Gastrocnemius medialis (tissue), 4 donors: ENCODE data around the gene GEN1. TPM values are rescaled to one million over a fixed set of nuclear protein-coding genes. Genes with fewer than 3 reads are reported as not detected.

ENCODE experiments used
- ATAC-seq, 2 donors: fragments of 150-250 bp; one replicate each; pipeline ENCODE4 v1.9.1; 2016
- DNase-seq, 2 donors: peaks; one replicate each; pipeline ENCODE4 v3.0.0-alpha.2; 2019
- H3K27ac ChIP-seq, 4 donors: fragments of 200-600 bp; sonication (generic); 1 replicate in 1 of 4; 2 replicates in 3 of 4; pipeline ENCODE4 v1.5.1; 2016 to 2018; ENCODE audit warnings: mild to moderate bottlenecking in 2 of 4, moderate library complexity in 1 of 4
- H3K27me3 ChIP-seq, 3 donors: fragments of 200-600 bp; sonication (generic) in 2 of 3; 1 replicate in 1 of 3; 2 replicates in 2 of 3; pipeline versions ENCODE4 v1.5.1 to v1.6.0; 2016 to 2019; ENCODE audit warnings: mild to moderate bottlenecking in 1 of 3, moderate library complexity in 1 of 3
- H3K36me3 ChIP-seq, 2 donors: fragments of 200-600 bp; sonication (generic) in 1 of 2; one replicate each; pipeline ENCODE4 v1.5.1; 2017 to 2018
- H3K4me1 ChIP-seq, 2 donors: fragments of 200-600 bp; sonication (generic) in 1 of 2; one replicate each; pipeline ENCODE4 v1.5.1; 2016 to 2017; ENCODE audit warnings: mild to moderate bottlenecking in 2 of 2
- H3K4me3 ChIP-seq, 4 donors: fragments of 200-600 bp; sonication (generic) in 3 of 4; 1 replicate in 1 of 4; 2 replicates in 3 of 4; pipeline ENCODE4 v1.5.1; 2016 to 2019; ENCODE audit warnings: mild to moderate bottlenecking in 2 of 4
- H3K9me3 ChIP-seq, 3 donors: fragments of 200-600 bp; sonication (generic) in 2 of 3; 1 replicate in 1 of 3; 2 replicates in 2 of 3; pipeline ENCODE4 v1.5.1; 2016 to 2019
- POLR2A ChIP-seq, 2 donors: fragments of 450-650 bp; IDR thresholded peaks; one replicate each; pipeline ENCODE4 v1.6.1; 2017; ENCODE audit warnings: antibody characterized with exemption in 2 of 2, mild to moderate bottlenecking in 2 of 2, moderate library complexity in 2 of 2
- in situ Hi-C, 4 donors: fragments of 200-750 bp; cut with MboI; loops; one replicate each; pipeline versions ENCODE4 v1.15.0 to v1.8.0; 2017; ENCODE audit warnings: low sequenced_read_pairs in 4 of 4
- intact Hi-C: fragments of 100-400 bp; cut with DNase I; formaldehyde crosslinking; loops from one replicate; pipeline ENCODE4 v1.15.1; 2023; ENCODE audit warnings: low total_unique reads
- total RNA-seq, 4 donors: library from RNA; depleted of rRNA; stranded (reverse); fragments of >200 nt; gene quantifications; one replicate each; pipeline versions ENCODE4 v1.1.0 to v1.2.3, GENCODE V29; 2016
- TF ChIP-seq, protein P1 (sequence below), 5 experiments: fragments of 450-650 bp in 3 of 5; fragments of 200-600 bp in 2 of 5; sonication (generic) in 2 of 5; IDR thresholded peaks in 4 of 5; conservative IDR thresholded peaks in 1 of 5; 1 replicate in 4 of 5; 2 replicates in 1 of 5; pipeline ENCODE4 v1.5.1; 2016 to 2019; ENCODE audit warnings: antibody characterized with exemption in 5 of 5, mild to moderate bottlenecking in 3 of 5, moderate library complexity in 3 of 5

GEN1 gene
- total RNA-seq, 4 donors from 2014 or later: 0.31 to 8.7 (median 2.3) TPM

DNA sequence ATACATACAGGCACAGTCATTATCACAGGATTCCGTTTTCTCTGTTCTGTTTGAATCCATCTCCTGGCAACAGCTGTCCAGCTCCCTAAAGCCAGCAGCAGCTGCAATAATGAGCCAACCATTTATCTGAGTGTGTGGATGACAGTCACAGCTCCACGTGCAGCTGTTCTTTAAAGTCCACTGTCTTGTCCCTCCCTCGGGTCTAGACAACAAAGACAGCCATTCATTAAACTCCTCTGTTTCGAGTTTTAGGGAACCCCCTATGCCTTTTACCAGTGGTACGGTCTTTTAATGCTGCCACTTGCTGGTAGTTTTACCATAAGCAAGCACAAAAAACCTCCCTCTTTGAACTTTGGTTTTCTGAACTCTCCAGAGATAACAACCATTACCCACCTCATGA lies 46.3 kb downstream of the GEN1 start:
- Histone ChIP-seq H3K27me3 (no peaks in the 10 kb centered on the region), H3K27ac (peak overlapping the region in 2 of 4 donors; percentile 3 to 45), H3K4me3 (no peak overlapping the region), H3K36me3 (no peaks in the 10 kb centered on the region), H3K9me3 (no peaks in the 10 kb centered on the region), H3K4me1 (peaks cover 5 to 9% of the 10 kb centered on the region in 2 donors)
- intact Hi-C loops (no loop called here), in situ Hi-C loops (no loop called here)
- DNase-seq (peak in 1 of 2 donors; percentile 39), ATAC-seq (peak; percentile 76 to 87)
- no peak for TF ChIP-seq POLR2A (IDR thresholded peaks at IDR 0.05)
- TF ChIP-seq, protein P1, sequence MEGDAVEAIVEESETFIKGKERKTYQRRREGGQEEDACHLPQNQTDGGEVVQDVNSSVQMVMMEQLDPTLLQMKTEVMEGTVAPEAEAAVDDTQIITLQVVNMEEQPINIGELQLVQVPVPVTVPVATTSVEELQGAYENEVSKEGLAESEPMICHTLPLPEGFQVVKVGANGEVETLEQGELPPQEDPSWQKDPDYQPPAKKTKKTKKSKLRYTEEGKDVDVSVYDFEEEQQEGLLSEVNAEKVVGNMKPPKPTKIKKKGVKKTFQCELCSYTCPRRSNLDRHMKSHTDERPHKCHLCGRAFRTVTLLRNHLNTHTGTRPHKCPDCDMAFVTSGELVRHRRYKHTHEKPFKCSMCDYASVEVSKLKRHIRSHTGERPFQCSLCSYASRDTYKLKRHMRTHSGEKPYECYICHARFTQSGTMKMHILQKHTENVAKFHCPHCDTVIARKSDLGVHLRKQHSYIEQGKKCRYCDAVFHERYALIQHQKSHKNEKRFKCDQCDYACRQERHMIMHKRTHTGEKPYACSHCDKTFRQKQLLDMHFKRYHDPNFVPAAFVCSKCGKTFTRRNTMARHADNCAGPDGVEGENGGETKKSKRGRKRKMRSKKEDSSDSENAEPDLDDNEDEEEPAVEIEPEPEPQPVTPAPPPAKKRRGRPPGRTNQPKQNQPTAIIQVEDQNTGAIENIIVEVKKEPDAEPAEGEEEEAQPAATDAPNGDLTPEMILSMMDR (IDR thresholded peaks at IDR 0.05 in 4 of 5, conservative IDR thresholded peaks at IDR 0.05 in 1 of 5): no peak

- ATAC-seq: no peak
- Histone ChIP-seq H3K36me3 (no peaks in the 10 kb centered on the region), H3K27ac (peak overlapping the region in 1 of 4 donors; percentile 3), H3K9me3 (no peaks in the 10 kb centered on the region), H3K27me3 (no peaks in the 10 kb centered on the region), H3K4me1 (peaks cover 0 to 7% of the 10 kb centered on the region in 2 donors), H3K4me3 (no peak overlapping the region)
- no peak for TF ChIP-seq POLR2A (IDR thresholded peaks at IDR 0.05)
- TF ChIP-seq, protein P1 (IDR thresholded peaks at IDR 0.05 in 4 of 5, conservative IDR thresholded peaks at IDR 0.05 in 1 of 5): no peak
- intact Hi-C loops (no loop called here), in situ Hi-C loops (no loop called here)
- DNase-seq: no peak
Measured at GRCh38 chr2:17800693-17801458, 46.9 kb downstream of the GEN1 start.

DNA sequence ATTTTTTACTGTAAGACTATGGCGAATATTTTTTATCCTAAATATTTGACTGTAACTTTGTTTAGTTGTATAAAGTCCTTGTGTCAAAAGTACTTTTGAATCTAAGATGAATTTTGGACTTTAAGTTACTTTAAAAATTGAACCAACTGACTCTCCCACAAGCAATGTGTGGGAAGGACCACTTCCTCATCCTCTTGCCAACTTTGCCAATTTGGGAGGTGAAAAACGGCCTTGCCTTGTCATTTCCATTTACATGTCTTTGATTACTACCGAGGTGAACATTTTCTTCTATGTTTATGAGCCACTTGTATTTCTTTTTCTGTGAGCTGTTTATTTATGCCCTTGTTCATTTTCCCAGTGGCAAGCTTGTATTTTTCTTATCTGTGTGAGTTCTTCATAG lies 49.6 kb downstream of the GEN1 start:
- in situ Hi-C loops: no loop called here
- Histone ChIP-seq H3K27ac (no peak overlapping the region), H3K9me3 (no peaks in the 10 kb centered on the region), H3K27me3 (no peaks in the 10 kb centered on the region), H3K4me3 (no peak overlapping the region), H3K4me1 (peaks cover 0 to 7% of the 10 kb centered on the region in 2 donors), H3K36me3 (no peaks in the 10 kb centered on the region)
- intact Hi-C loops: no loop called here
- TF ChIP-seq, protein P1 (IDR thresholded peaks at IDR 0.05 in 4 of 5, conservative IDR thresholded peaks at IDR 0.05 in 1 of 5): no peak
- TF ChIP-seq POLR2A (IDR thresholded peaks at IDR 0.05): no peak
- no peak for DNase-seq
- ATAC-seq: no peak

DNA sequence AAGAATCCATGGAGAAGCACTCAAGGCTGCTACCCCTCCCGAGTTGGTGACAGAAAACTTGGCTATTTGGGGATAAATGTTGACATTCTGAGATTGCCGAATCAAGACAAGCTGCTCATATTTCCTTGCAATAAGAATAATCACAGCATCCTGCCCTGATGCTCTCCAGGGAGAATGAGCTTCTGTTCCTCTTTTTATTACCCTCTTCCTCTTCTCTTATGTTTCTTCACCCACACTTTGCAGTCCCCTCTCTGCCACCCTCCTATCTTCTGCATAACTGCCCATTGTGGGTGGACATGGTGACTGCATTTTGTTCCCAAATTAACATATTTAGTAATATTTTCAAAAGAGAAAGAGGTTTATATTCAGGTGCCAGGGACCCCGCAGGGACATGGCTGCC lies 50.4 kb downstream of the GEN1 start:
- in situ Hi-C loops: no loop called here
- TF ChIP-seq, protein P1 (IDR thresholded peaks at IDR 0.05 in 4 of 5, conservative IDR thresholded peaks at IDR 0.05 in 1 of 5): no peak
- no peak for TF ChIP-seq POLR2A (IDR thresholded peaks at IDR 0.05)
- H3K4me1 ChIP-seq: peaks cover 0 to 7% of the 10 kb centered on the region in 2 donors
- no peak for DNase-seq
- no peak overlapping the region for H3K4me3 ChIP-seq
- no peaks in the 10 kb centered on the region for H3K27me3 ChIP-seq
- no peak overlapping the region for H3K27ac ChIP-seq
- intact Hi-C loops: no loop called here
- ATAC-seq: no peak
- no peaks in the 10 kb centered on the region for H3K36me3 ChIP-seq
- H3K9me3 ChIP-seq: no peaks in the 10 kb centered on the region
